ENCODE data around the gene E2F4. TPM values are rescaled to one million over a fixed set of nuclear protein-coding genes. Genes with fewer than 3 reads are reported as not detected.

The E2F4 gene
- total RNA-seq: 51.2 and 72.3 TPM in 2 replicates

GRCh38 chr16:67191995-67192681 is at the start of gene E2F4:
E2F4 (plus strand) TSS chr16:67192155; CDS start chr16:67192228, 73 bp downstream.

GRCh38 chr16:67150833-67151396 is 41.0 kb upstream of the E2F4 start, which contains the start of gene B3GNT9:
B3GNT9 (minus strand) TSS chr16:67150998; CDS start chr16:67150485, 513 bp downstream.

GRCh38 chr16:67164599-67165061 is 27.3 kb upstream of the E2F4 start, which contains the start of gene HSF4:
HSF4 (plus strand) TSS chr16:67164745; CDS start chr16:67164812, 67 bp downstream.

GRCh38 chr16:67170168-67170948 is 21.6 kb upstream of the E2F4 start, which contains the start of gene NOL3:
NOL3 (plus strand) TSS chr16:67170538.

GRCh38 chr16:67183627-67184452 is 8.1 kb upstream of the E2F4 start, which contains the start of gene MATCAP1:
MATCAP1 (minus strand) TSS chr16:67183963; CDS start chr16:67180610, 3,353 bp downstream.

GRCh38 chr16:67190041-67190440 is 1.9 kb upstream of the E2F4 start, which contains the start of gene EXOC3L1:
EXOC3L1 (minus strand) TSS chr16:67190136; CDS start chr16:67189676, 460 bp downstream.

GRCh38 chr16:67199011-67199807 is 7.3 kb downstream of the E2F4 start, which contains the start of gene ELMO3:
ELMO3 (plus strand) TSS chr16:67199131; CDS start chr16:67199327, 196 bp downstream.

GRCh38 chr16:67226804-67227566 is 35.0 kb downstream of the E2F4 start, which contains the start of gene TMEM208:
TMEM208 (plus strand) TSS chr16:67227130; CDS start chr16:67227219, 89 bp downstream.

GRCh38 chr16:67247192-67248072 is 55.5 kb downstream of the E2F4 start, which contains the start of gene FHOD1:
FHOD1 (minus strand) TSS chr16:67247481; CDS start chr16:67247410, 71 bp downstream.

Other genes with a start within 250 kb of the E2F4 start
- 2.7 and 5.3 TPM in 2 replicates for gene CES3, start 230.9 kb upstream of the E2F4 start, total RNA-seq
- gene CES4A, start 203.6 kb upstream of the E2F4 start, total RNA-seq: 1.3 and 2.2 TPM in 2 replicates
- gene CBFB, start 163.0 kb upstream of the E2F4 start, total RNA-seq: 95.7 and 123 TPM in 2 replicates
- gene PHAF1, start 82.2 kb upstream of the E2F4 start, total RNA-seq: 12.1 and 12.5 TPM in 2 replicates
- gene B3GNT9, start 41.2 kb upstream of the E2F4 start, total RNA-seq: 8.9 and 15.8 TPM in 2 replicates
- 35.4 and 48.2 TPM in 2 replicates for gene TRADD, start 32.2 kb upstream of the E2F4 start, total RNA-seq
- gene FBXL8, start 32.2 kb upstream of the E2F4 start, total RNA-seq: 8.0 and 8.3 TPM in 2 replicates
- gene HSF4, start 27.4 kb upstream of the E2F4 start, total RNA-seq: 3.1 and 6.2 TPM in 2 replicates
- gene NOL3, start 21.6 kb upstream of the E2F4 start, total RNA-seq: 30.1 and 32.4 TPM in 2 replicates
- gene MATCAP1, start 8.2 kb upstream of the E2F4 start, total RNA-seq: 3.6 and 3.8 TPM in 2 replicates
- gene EXOC3L1, start 2.0 kb upstream of the E2F4 start, total RNA-seq: not detected in 2 replicates
- 43.7 and 49.2 TPM in 2 replicates for gene ELMO3, start 7.0 kb downstream of the E2F4 start, total RNA-seq
- gene TMEM208, start 35.0 kb downstream of the E2F4 start, total RNA-seq: 30.4 and 45.8 TPM in 2 replicates
- 4.0 and 4.3 TPM in 2 replicates for gene FHOD1, start 55.3 kb downstream of the E2F4 start, total RNA-seq
- 0.21 and 0.72 TPM in 2 replicates for gene SLC9A5, start 56.8 kb downstream of the E2F4 start, total RNA-seq
- 16.1 and 21.1 TPM in 2 replicates for gene PLEKHG4, start 87.4 kb downstream of the E2F4 start, total RNA-seq
- gene KCTD19, start 134.6 kb downstream of the E2F4 start, total RNA-seq: not detected in 2 replicates
- gene LRRC36, start 134.7 kb downstream of the E2F4 start, total RNA-seq: not detected in 2 replicates
- 0.24 and 0.43 TPM in 2 replicates for gene TPPP3, start 201.3 kb downstream of the E2F4 start, total RNA-seq
- gene ZDHHC1, start 224.3 kb downstream of the E2F4 start, total RNA-seq: 3.4 and 3.6 TPM in 2 replicates
- 1.9 and 3.8 TPM in 2 replicates for gene HSD11B2, start 239.0 kb downstream of the E2F4 start, total RNA-seq

Measured in tracheal epithelial cell (primary cell).